ENCODE measurements around the gene GCHFR. TPM values are rescaled to one million over a fixed set of nuclear protein-coding genes. Genes with fewer than 3 reads are reported as not detected.
A peak's percentile ranks its signal among the peaks of the same experiment; 100 is the strongest.

Gene GCHFR
- total and polyA plus RNA-seq, 2 of the 4 experiments (the other 2 are of a cell fraction): 2.3 to 6.5 TPM

DNA sequence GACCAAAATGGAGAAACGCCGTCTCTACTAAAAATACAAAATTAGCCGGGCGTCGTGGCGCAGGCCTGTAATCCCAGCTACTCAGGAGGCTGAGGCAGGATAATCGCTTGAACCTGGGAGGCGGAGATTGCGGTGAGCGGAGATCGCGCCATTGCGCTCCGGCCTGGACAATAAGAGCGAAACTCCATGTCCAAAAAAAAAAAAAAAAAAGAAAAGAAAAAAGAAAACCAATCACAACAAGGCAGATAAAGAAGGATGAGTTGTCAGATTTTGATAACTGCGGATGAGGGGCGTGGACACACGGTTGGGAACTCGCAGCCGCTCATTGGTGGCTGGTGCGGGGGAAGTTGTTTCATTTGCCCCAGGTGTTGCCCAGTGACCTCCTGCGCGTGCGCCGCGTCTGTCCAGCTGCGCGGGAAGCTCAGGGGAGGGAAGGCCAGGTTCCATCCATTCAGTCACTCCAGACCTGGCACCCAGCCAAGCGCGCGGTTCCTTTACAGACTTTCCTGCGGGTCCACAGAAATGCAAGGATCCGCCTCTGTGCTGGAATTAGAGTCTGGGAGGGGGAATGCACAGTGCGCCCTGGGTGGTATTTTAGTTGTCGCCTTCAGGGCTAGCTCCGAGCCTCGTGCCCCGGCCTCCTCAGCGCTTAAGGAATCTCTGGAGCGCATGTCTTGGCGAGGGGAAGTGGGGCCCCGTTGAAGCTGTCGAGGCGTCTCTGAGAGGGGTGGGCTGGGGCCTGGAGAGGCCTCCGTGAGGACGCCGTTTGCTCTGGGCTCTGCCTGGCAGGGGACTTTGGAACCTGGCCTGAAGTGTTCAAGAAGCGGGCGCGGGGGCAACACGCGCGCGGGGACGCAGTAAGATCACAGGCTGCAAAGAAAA is 708 bp upstream of the GCHFR start:
- peak overlapping the region; percentile 94 for H2AFZ ChIP-seq (replicated peaks; ENCODE audit: low read length, poor library complexity)
- no peak overlapping the region; the same call in 1 of the 2 replicates for H4K91ac ChIP-seq (ENCODE audit: insufficient read depth, low read depth, low read length)
- 0 out of 2 replicates have a peak overlapping the region, but pooled peaks have one; percentile 2 for H3K27ac ChIP-seq (ENCODE audit: insufficient read depth, low read length)
- H4K5ac ChIP-seq (ENCODE audit: low read depth, low read length): no peak overlapping the region
- no peak overlapping the region for H3K56ac ChIP-seq (ENCODE audit: extremely low read depth, insufficient read depth, low read length)
- H3K14ac ChIP-seq (replicated peaks; ENCODE audit: low read depth, low read length): 0 out of 2 replicates have a peak overlapping the region, but pooled peaks have one; percentile 42
- H4K8ac ChIP-seq (ENCODE audit: low read depth in 2 of 2, low read length in 2 of 2): peak overlapping the region; percentile 6 to 46; a peak in 3 of 4 replicates
- no peak overlapping the region for H2BK20ac ChIP-seq (ENCODE audit: low read depth, low read length)
- H3K18ac ChIP-seq (ENCODE audit: low read depth, low read length): no peak overlapping the region; the same call in 1 of the 2 replicates
- H2BK5ac ChIP-seq (ENCODE audit: low read depth, low read length, poor library complexity, severe bottlenecking): no peak overlapping the region
- peak; percentile 4 for ATAC-seq (ENCODE audit: low read depth)
- H4K20me1 ChIP-seq (ENCODE audit: insufficient read depth, low read length): peaks cover 9% of the 10 kb centered on the region; the same call in 1 of the 2 replicates
- intact Hi-C loops (cut with micrococcal nuclease) (no loop called here), dilution Hi-C loops (cut with HindIII; ENCODE audit: low sequenced_read_pairs, unreplicated experiment) (no loop called here), in situ Hi-C loops (cut with MboI; ENCODE audit: low sequenced_read_pairs) (no loop called here)
- peaks cover 17% of the 10 kb centered on the region for H3K9me1 ChIP-seq (ENCODE audit: insufficient read depth, low read length)
- H2AK9ac ChIP-seq (replicated peaks; ENCODE audit: low read depth, low read length, poor library complexity): peak overlapping the region; percentile 91
- BruUV-seq (replicated peaks): no TSS peak
- peak overlapping the region; percentile 59; the same call in 1 of the 2 replicates for H3K23ac ChIP-seq (ENCODE audit: low read depth, low read length)
- H2BK120ac ChIP-seq (ENCODE audit: low read depth, low read length): no peak overlapping the region
- no peak overlapping the region for H2BK15ac ChIP-seq (ENCODE audit: low read depth, low read length)
- no peak overlapping the region for H3K9ac ChIP-seq (ENCODE audit: low read depth, low read length)
- TF ChIP-seq POLR2A (IDR thresholded peaks at IDR 0.05; ENCODE audit: low read depth, low read length): no peak
- TF ChIP-seq, protein P1, sequence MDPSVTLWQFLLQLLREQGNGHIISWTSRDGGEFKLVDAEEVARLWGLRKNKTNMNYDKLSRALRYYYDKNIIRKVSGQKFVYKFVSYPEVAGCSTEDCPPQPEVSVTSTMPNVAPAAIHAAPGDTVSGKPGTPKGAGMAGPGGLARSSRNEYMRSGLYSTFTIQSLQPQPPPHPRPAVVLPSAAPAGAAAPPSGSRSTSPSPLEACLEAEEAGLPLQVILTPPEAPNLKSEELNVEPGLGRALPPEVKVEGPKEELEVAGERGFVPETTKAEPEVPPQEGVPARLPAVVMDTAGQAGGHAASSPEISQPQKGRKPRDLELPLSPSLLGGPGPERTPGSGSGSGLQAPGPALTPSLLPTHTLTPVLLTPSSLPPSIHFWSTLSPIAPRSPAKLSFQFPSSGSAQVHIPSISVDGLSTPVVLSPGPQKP (IDR thresholded peaks at IDR 0.05; ENCODE audit: borderline replicate concordance, low read depth, low read length): no peak
- TF ChIP-seq SMC3 (IDR thresholded peaks at IDR 0.05; ENCODE audit: low read depth, low read length): no peak
- no peak for TF ChIP-seq RCOR1 (IDR thresholded peaks at IDR 0.05; ENCODE audit: insufficient replicate concordance, low read length)
- no peak for TF ChIP-seq NFE2L2 (IDR thresholded peaks at IDR 0.05; ENCODE audit: low read depth, low read length)
- no peak for TF ChIP-seq MXI1 (IDR thresholded peaks at IDR 0.05; ENCODE audit: borderline replicate concordance, low read depth, low read length)
- no peak for TF ChIP-seq CEBPB (IDR thresholded peaks at IDR 0.05; ENCODE audit: low read depth, low read length)
- DNase-seq: peak; percentile 11
- H3K9me3 ChIP-seq (ENCODE audit: control insufficient read depth, insufficient read depth, low read length): no peaks in the 10 kb centered on the region
- no peaks in the 10 kb centered on the region; the same call in 1 of the 2 replicates for H3K27me3 ChIP-seq (ENCODE audit: control insufficient read depth, insufficient read depth, low read length)
- H2AK5ac ChIP-seq (ENCODE audit: low read depth, low read length): peak overlapping the region; percentile 8; the same call in 1 of the 2 replicates
- ChIA-PET POLR2A (ENCODE audit: unreplicated experiment) (interaction anchor here (0.6 kb wide), 1 partner anchor 174 kb away, joined by 3 read pairs; no protein-coding TSS in a partner anchor), CTCF (interaction anchor here (0.7 kb wide), 1 partner anchor 18 kb away, joined by 3 read pairs; no protein-coding TSS in a partner anchor)
- H3K36me3 ChIP-seq (ENCODE audit: control insufficient read depth, insufficient read depth, low read length): peaks cover 2% of the 10 kb centered on the region; the same call in 1 of the 2 replicates
- no peaks in the 10 kb centered on the region; a peak in 1 of 4 replicates for H3K79me1 ChIP-seq (ENCODE audit: low read depth in 1 of 2, low read length in 2 of 2)
- WGBS, 2 experiments (ENCODE audit: extremely low coverage in 2 of 2, insufficient read length in 1 of 2): 5% methylated on average over 16 of the region's 55 CpGs; no CpG with 5 or more reads in 1 of the 2 experiments
- peak overlapping the region; percentile 48; the same call in 1 of the 2 replicates for H3K4ac ChIP-seq (ENCODE audit: low read depth, low read length)
- peak overlapping the region; percentile 44 for H3K4me3 ChIP-seq (ENCODE audit: insufficient read depth, low read depth, low read length)
- H3K4me2 ChIP-seq (ENCODE audit: low read depth, low read length): peak overlapping the region; percentile 77
- H3K4me1 ChIP-seq (ENCODE audit: control insufficient read depth, insufficient read depth, low read length): peaks cover 24% of the 10 kb centered on the region

Measured in IMR-90 (cell line).